ENCODE measurements around the gene MELTF.

MELTF gene

GRCh38 chr3:197008436-197009209, 21.0 kb downstream of the MELTF start:
- DNase-seq, result no peak

DNA sequence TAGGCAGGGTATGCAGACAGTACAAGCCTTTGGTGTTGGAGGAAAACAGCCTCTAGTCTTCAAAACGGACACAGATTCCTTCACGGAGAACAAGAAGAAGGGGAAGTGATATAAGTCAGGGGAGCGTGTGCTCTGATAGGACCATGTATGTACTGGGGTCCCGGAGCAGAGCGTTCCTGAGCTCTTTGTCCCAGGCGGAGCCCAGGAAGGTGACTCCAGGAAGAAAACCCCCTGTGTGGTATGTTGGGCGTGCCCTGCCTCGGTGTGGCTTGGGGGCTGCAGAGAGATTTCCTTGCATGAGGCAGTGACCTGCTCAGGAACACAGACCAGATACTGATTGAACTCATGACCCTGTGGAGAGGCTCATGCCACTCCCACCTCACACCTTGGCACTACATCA, 21.7 kb downstream of the MELTF start:
- no peak for DNase-seq

DNA sequence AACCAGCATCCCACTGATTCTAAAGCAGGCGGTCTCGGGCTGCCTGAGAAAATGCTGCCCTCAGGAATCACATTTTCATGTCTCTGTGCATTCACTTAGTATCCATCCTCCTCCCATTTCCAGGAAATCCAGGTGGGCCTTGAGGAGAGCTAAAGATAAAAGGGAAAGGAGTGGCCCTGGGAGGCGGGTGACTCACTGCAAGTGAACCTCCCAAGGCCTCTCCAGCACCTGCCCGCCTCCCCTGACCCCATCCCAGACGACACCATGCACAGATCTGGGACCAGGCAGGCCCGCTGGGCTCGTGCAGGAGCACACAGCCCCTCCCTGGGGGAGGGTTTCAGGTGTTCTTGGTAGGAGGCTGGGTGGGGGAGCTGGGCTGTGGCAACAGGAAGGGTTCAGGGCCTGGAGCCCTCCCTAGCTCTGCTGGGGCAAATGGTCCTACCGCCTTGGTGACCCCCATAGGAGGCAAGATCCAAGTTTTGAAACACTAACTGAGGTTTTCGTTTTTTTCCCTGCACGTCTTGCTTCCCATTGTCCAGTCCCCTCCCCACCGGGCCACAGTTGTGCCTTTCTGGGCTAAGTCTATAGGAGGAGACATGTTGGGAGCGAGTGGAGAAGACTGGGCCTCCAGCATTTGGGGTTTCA, 22.2 kb downstream of the MELTF start:
- no peak for DNase-seq

- no peak for DNase-seq
Measured at GRCh38 chr3:197006860-197007259, 22.8 kb downstream of the MELTF start.

GRCh38 chr3:197006446-197006845, 23.2 kb downstream of the MELTF start:
- DNase-seq, result no peak

DNA sequence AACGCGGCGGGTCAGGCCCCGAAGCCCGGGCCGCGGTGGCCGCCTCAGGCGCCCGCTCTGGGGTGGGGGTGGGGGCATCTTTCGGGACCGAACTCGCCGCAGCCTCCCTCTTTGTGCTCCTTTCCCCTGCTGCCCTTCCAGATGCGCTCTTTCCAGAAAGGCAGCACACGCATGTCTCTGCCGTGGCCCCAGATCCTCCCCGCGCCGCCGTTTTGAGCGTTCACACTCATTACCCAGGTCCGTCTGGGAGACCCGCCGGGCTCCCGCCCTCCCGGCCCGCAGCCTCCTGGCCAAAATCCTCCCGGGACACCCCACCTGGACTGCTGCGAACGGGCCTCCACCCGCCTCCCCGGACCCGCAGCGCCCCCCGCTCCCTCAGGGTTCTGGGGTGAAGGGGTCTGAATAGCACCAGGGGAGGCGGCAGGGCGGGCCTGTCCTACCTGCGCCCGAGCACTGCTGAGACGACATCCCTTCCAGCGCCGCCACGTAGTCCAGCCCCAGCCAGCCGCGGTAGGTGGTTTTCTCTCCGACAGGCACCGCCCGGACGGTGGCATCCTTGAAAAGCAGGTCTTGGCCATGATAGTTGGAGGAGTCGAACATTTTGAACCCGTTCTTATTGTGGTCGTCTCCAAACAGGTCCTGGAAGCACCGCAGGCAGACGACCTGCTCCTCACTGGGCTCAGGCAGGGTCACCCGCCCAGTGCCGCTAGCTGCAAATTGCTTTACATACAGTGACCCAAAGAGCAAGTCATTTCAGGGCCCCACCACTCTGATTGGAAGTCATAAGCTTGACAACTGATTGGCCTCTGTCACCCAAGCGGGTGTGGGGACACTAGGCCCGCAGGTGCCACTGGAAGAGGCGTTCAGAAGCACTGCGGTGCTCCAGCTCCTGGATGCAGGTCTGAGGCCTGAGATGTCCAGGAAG, 25.9 kb downstream of the MELTF start:
- no peak for DNase-seq

DNA sequence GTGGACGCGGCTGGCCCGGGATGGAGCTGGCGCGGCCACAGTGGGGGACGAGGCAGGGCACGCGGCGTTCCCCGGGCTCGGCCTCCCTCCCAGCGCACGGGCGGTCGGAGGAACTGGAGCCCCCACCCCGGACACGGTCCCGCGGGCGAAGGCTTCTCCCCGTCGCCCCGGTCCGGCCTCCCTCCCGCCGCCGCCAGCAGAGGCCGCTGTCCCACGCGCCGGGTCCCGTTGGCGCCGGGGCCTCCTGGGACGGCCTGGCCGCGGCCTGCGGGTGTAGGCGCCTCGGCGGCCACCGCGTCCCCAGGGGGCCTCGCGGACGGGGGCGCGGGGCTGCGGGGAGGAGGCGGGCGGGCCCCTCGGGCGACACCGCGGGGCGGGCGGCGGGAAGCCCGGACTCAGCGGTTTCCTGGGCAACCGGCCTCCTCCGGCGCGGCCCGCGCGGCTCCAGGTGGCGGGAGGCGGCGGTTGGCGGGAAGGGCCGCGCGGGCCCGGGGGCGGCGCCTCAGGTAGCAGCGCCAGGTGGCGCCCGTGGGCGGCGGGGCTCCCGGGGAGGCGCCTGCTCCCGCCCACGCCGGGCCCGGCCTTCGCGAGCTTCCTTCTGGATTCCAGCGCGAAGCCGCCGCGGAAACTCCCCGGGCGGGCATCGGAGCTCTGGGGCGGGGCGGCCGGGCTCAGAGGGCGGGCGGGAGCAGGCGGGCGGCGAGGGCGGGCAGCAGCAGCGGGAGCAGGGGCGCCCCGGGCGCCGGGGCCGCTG, 26.7 kb downstream of the MELTF start:
- DNase-seq, result peak; percentile 75

GRCh38 chr3:197001972-197002700, 27.5 kb downstream of the MELTF start:
- no peak for DNase-seq

DNA sequence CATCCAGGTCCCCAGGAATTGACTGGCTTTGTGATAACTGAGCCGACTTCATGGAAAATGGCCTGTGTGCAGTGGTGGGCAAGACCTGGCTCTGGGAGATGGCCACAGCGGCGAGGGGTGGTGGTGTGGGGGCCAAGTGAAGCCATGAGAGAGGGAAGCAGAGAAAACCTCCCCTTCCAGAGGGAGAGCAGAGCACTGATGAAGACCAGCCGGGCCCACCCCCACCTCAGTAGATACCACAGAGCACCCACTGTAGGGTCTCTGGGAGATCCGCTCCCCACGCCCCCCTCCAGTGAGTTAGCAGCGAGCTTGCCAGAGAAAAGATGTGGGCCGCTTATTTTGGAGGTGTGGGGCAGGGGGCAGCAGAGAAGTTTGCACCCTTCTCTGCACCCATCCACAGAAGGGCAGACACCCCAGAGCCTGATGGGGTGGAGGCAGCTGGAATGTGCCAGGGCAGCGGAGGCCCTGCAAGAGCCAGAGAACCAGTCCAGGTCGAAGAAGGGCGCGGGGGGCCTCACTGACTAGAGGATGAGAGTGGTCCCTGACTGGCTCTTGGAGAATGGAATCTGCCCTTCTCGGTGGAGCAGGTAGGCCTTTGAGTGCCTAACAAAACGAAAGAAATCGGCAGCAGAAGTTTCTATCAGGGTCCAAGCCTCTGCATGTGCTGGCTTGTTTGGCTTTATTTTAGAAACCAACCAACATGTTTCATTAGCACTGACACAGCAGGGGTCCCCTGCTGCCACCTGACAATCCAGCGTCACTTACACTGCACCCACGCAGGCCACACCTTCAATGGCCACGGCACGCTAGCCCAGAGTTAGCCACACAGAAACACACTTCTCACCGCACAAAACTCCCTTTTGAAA, 28.3 kb downstream of the MELTF start:
- no peak for DNase-seq

- no peak for DNase-seq
Measured at GRCh38 chr3:197000211-197000610, 29.4 kb downstream of the MELTF start.

GRCh38 chr3:196998966-196999760, 30.5 kb downstream of the MELTF start:
- no peak for DNase-seq

DNA sequence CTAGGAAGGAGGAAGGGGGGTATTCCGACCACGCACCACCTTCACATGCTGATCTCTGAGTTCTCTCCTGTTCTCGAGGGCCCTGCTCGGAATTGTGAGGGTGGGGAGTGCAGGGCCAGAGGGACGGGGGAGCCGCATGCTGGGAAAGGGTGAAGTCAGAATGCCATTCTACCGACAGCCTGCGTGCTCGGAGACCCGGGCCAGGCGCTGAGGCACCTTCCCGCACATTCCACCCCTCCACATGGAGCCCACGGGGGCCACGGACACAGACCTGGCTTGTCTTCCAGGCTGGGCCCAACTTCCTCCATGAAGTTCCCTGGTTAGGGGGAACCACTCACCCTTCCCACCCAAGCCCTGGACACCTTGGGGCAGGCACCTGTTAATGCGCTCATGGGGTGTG, 32.3 kb downstream of the MELTF start:
- DNase-seq, result no peak

- no peak for DNase-seq
Measured at GRCh38 chr3:196996454-196997265, 33.0 kb downstream of the MELTF start.

GRCh38 chr3:196995646-196996355, 33.8 kb downstream of the MELTF start:
- no peak for DNase-seq

DNA sequence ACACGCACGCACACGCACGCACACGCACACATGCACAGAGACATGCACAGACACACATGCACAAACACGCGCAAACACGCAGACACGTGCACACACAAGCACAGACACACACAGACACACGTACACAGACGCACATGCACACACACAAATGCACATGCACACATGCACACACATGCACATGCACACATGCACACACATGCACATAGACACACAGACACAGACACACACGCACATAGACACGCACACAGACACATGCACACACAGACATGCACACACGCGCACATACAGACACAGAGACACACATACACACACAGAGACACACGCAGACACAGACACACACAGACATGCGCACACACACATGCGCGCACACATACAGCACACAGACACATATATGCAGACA, 34.6 kb downstream of the MELTF start:
- no peak for DNase-seq

- DNase-seq, result no peak
Measured at GRCh38 chr3:196994056-196994455, 35.6 kb downstream of the MELTF start.

GRCh38 chr3:196992461-196993065, 37.1 kb downstream of the MELTF start:
- DNase-seq, result no peak
